ENCODE measurements around the gene CACNA1E. TPM values are rescaled to one million over a fixed set of nuclear protein-coding genes. Genes with fewer than 3 reads are reported as not detected.

CACNA1E gene
- total and polyA plus RNA-seq, 2 of the 13 experiments (the other 11 are each of a cell fraction or from before 2014, with no cell fraction given): not detected

- intact Hi-C loops (cut with micrococcal nuclease; ENCODE audit: unreplicated experiment) (no loop called here), in situ Hi-C loops (cut with HindIII; ENCODE audit: extremely low pct_ligation_motif_present, low pct_unique_long_range_greater_than_20kb) (no loop called here)
- H3K4me1 ChIP-seq (ENCODE audit: insufficient read depth, low read length): no peaks in the 10 kb centered on the region
- 0% methylated on average over 2 of the region's 2 CpGs for WGBS (ENCODE audit: low lambda C conversion rate)
- no peak for FAIRE-seq
- H3K9ac ChIP-seq (ENCODE audit: insufficient read depth, low read depth, low read length): no peak overlapping the region
- H3K36me3 ChIP-seq (replicated peaks in 1 of 2; ENCODE audit: control insufficient read depth in 1 of 2, insufficient read depth in 2 of 2, low read length in 2 of 2): no peaks in the 10 kb centered on the region
- ATAC-seq: no peak
- H3K4me3 ChIP-seq (replicated peaks in 1 of 3; ENCODE audit: insufficient read depth in 1 of 3, low read depth in 2 of 3, low read length in 3 of 3): no peak overlapping the region
- H3K4me2 ChIP-seq (ENCODE audit: low read depth, low read length): no peak overlapping the region
- no peak overlapping the region for H3K27ac ChIP-seq (ENCODE audit: extremely low read length, insufficient read depth, low read length)
- CTCF ChIA-PET (ENCODE audit: low intra/inter-chr PET ratio, low total read pairs): no interaction called here
- H3K9me3 ChIP-seq (ENCODE audit: low read length): no peaks in the 10 kb centered on the region
- H3K27me3 ChIP-seq (ENCODE audit: control insufficient read depth in 1 of 2, insufficient read depth in 2 of 2, low read length in 2 of 2): no peaks in the 10 kb centered on the region; a peak in 1 of 5 replicates
- BruUV-seq (replicated peaks): no TSS peak
- H2AFZ ChIP-seq (ENCODE audit: low read length): no peak overlapping the region
- no peaks in the 10 kb centered on the region for H3K79me2 ChIP-seq (ENCODE audit: insufficient read depth, low read length)
- TF ChIP-seq ZSCAN5A (CRISPR knock-in tag; IDR thresholded peaks at IDR 0.05; ENCODE audit: borderline replicate concordance) (no peak), TRIM22 (IDR thresholded peaks at IDR 0.05) (no peak), RFX3 (CRISPR knock-in tag; IDR thresholded peaks at IDR 0.05) (no peak), ZEB1 (IDR thresholded peaks at IDR 0.05; ENCODE audit: insufficient replicate concordance, low read depth) (no peak), SCMH1 (CRISPR knock-in tag; IDR thresholded peaks at IDR 0.05; ENCODE audit: borderline replicate concordance) (no peak), HMGXB4 (CRISPR knock-in tag; IDR thresholded peaks at IDR 0.05; ENCODE audit: borderline replicate concordance in 1 of 2, low read depth in 1 of 2) (no peak), HMGA1 (CRISPR knock-in tag; conservative IDR thresholded peaks at IDR 0.05) (no peak), ZNF660 (CRISPR knock-in tag; IDR thresholded peaks at IDR 0.05; ENCODE audit: borderline replicate concordance, low read depth) (no peak), ZNF446 (CRISPR knock-in tag; IDR thresholded peaks at IDR 0.05) (no peak), ZNF557 (CRISPR knock-in tag; IDR thresholded peaks at IDR 0.05) (no peak), ELF1 (CRISPR knock-in tag; IDR thresholded peaks at IDR 0.05) (no peak), ZFX (CRISPR knock-in tag; IDR thresholded peaks at IDR 0.05; ENCODE audit: low read depth) (no peak), NR0B2 (CRISPR knock-in tag; IDR thresholded peaks at IDR 0.05) (no peak), STAG1 (CRISPR knock-in tag; IDR thresholded peaks at IDR 0.05) (no peak), ATF7-NPFF (CRISPR knock-in tag; IDR thresholded peaks at IDR 0.05; ENCODE audit: low read depth) (no peak), BRCA1 (CRISPR knock-in tag; IDR thresholded peaks at IDR 0.05) (no peak), ZBTB34 (CRISPR knock-in tag; IDR thresholded peaks at IDR 0.05) (no peak), ASH2L (IDR thresholded peaks at IDR 0.05; ENCODE audit: insufficient read length, low read depth, low read length) (no peak), PAF1 (CRISPR knock-in tag; IDR thresholded peaks at IDR 0.05) (no peak), ELF3 (CRISPR knock-in tag; IDR thresholded peaks at IDR 0.05) (no peak)
- no peak for DNase-seq (ENCODE audit: low spot score)
- no peaks in the 10 kb centered on the region for H4K20me1 ChIP-seq (ENCODE audit: insufficient read depth, low read length)
- POLR2A ChIA-PET: no interaction called here
Measured at GRCh38 chr1:181806746-181807145, 323.4 kb downstream of the CACNA1E start.

Data from HepG2 (cell line).